ENCODE data around the gene NGF. TPM values are rescaled to one million over a fixed set of nuclear protein-coding genes. Genes with fewer than 3 reads are reported as not detected.

Gene NGF
- total and polyA plus RNA-seq, 3 donors from 2014 or later: 0.63 to 3.3 (median 1.4) TPM

GRCh38 chr1:115242543-115242942 lies 95.5 kb downstream of the NGF start:
- intact Hi-C loops (cut with DNase I; ENCODE audit: low total_unique reads): no loop called here
- no peak for TF ChIP-seq CTCF (IDR thresholded peaks at IDR 0.05)
- no peak for TF ChIP-seq POLR2A (IDR thresholded peaks at IDR 0.05)
- no peak overlapping the region for H3K4me3 ChIP-seq
- no peak overlapping the region for H3K27ac ChIP-seq
- no peak for DNase-seq
- H3K36me3 ChIP-seq (ENCODE audit: low read depth, missing control alignments): no peaks in the 10 kb centered on the region
- H3K4me1 ChIP-seq: no peaks in the 10 kb centered on the region
- no peaks in the 10 kb centered on the region for H3K27me3 ChIP-seq
- H3K9me3 ChIP-seq: no peaks in the 10 kb centered on the region
- 96% methylated on average over 1 of the region's 1 CpG for WGBS, 2 donors

GRCh38 chr1:115241309-115241708 lies 96.7 kb downstream of the NGF start:
- Histone ChIP-seq H3K9me3 (no peaks in the 10 kb centered on the region), H3K4me1 (no peaks in the 10 kb centered on the region), H3K36me3 (ENCODE audit: low read depth, missing control alignments) (no peaks in the 10 kb centered on the region), H3K27me3 (no peaks in the 10 kb centered on the region), H3K4me3 (no peak overlapping the region), H3K27ac (no peak overlapping the region)
- TF ChIP-seq POLR2A (IDR thresholded peaks at IDR 0.05) (no peak), CTCF (IDR thresholded peaks at IDR 0.05) (no peak)
- DNase-seq: no peak
- WGBS, 2 donors: 90 to 97% methylated on average over 1 of the region's 1 CpG
- intact Hi-C loops (cut with DNase I; ENCODE audit: low total_unique reads): no loop called here

- no peak overlapping the region for H3K4me3 ChIP-seq
- TF ChIP-seq POLR2A (IDR thresholded peaks at IDR 0.05) (no peak), CTCF (IDR thresholded peaks at IDR 0.05) (no peak)
- no peaks in the 10 kb centered on the region for H3K27me3 ChIP-seq
- H3K36me3 ChIP-seq (ENCODE audit: low read depth, missing control alignments): no peaks in the 10 kb centered on the region
- no peaks in the 10 kb centered on the region for H3K4me1 ChIP-seq
- DNase-seq: no peak
- intact Hi-C loops (cut with DNase I; ENCODE audit: low total_unique reads): no loop called here
- no peaks in the 10 kb centered on the region for H3K9me3 ChIP-seq
- WGBS, 2 donors: 72 to 93% methylated on average over 3 of the region's 3 CpGs
- no peak overlapping the region for H3K27ac ChIP-seq
Observed at GRCh38 chr1:115240297-115240696, 97.8 kb downstream of the NGF start.

GRCh38 chr1:115239426-115239825 lies 98.6 kb downstream of the NGF start:
- no peak for TF ChIP-seq POLR2A (IDR thresholded peaks at IDR 0.05)
- no peak for TF ChIP-seq CTCF (IDR thresholded peaks at IDR 0.05)
- intact Hi-C loops (cut with DNase I; ENCODE audit: low total_unique reads): no loop called here

GRCh38 chr1:115239148-115239422 lies 99.0 kb downstream of the NGF start:
- Histone ChIP-seq H3K36me3 (ENCODE audit: low read depth, missing control alignments) (no peaks in the 10 kb centered on the region), H3K9me3 (no peaks in the 10 kb centered on the region), H3K27me3 (no peaks in the 10 kb centered on the region), H3K4me1 (no peaks in the 10 kb centered on the region), H3K4me3 (no peak overlapping the region), H3K27ac (no peak overlapping the region)
- intact Hi-C loops (cut with DNase I; ENCODE audit: low total_unique reads): no loop called here
- DNase-seq: no peak
- TF ChIP-seq POLR2A (IDR thresholded peaks at IDR 0.05): no peak
- TF ChIP-seq CTCF (IDR thresholded peaks at IDR 0.05): no peak

More at GRCh38 chr1:115239426-115239825, 98.6 kb downstream of the NGF start:
- Histone ChIP-seq H3K27me3 (no peaks in the 10 kb centered on the region), H3K4me3 (no peak overlapping the region), H3K4me1 (no peaks in the 10 kb centered on the region), H3K27ac (no peak overlapping the region), H3K36me3 (ENCODE audit: low read depth, missing control alignments) (no peaks in the 10 kb centered on the region), H3K9me3 (no peaks in the 10 kb centered on the region)
- DNase-seq: no peak
- WGBS, 2 donors: 67 to 87% methylated on average over 1 of the region's 1 CpG

Measured in testis (tissue), 3 donors.